Activated CD4-positive, alpha-beta T cell treated with anti-CD3 and anti-CD28 coated beads for 36 hours (primary cell): Measurements from ENCODE around the gene NFATC1. TPM values are rescaled to one million over a fixed set of nuclear protein-coding genes. Genes with fewer than 3 reads are reported as not detected.

Experiments
- ATAC-seq: fragments of 200-7000 bp; cut with Tn5 transposase; one replicate; pipeline ENCODE4 v1.10.0; 2021; ENCODE audit warnings: mild to moderate bottlenecking, moderate library complexity
- CTCF ChIA-PET: fragments of 350-600 bp; sonication (Branson Sonifier 250); formaldehyde crosslinking; loops from one replicate; lab custom pipeline; 2021; ENCODE audit warnings: antibody characterized with exemption; lab: Charles Lee
- POLR2A ChIA-PET: fragments of 350-600 bp; sonication (Branson Sonifier 250); formaldehyde crosslinking; loops from one replicate; lab custom pipeline; 2021; ENCODE audit warnings: antibody characterized with exemption, inconsistent platforms; lab: Charles Lee
- DNase-seq: peaks from one replicate; pipeline ENCODE4 v3.0.0-alpha.2; 2020
- H3K27ac Mint-ChIP-seq: one replicate; pipeline ENCODE4 v1.8.0; 2021; ENCODE audit warnings: mixed read lengths
- H3K27me3 Mint-ChIP-seq: one replicate; pipeline ENCODE4 v1.8.0; 2021; ENCODE audit warnings: mixed read lengths
- H3K36me3 Mint-ChIP-seq: one replicate; pipeline ENCODE4 v1.8.0; 2021; ENCODE audit warnings: low read depth, mixed read lengths
- H3K4me1 Mint-ChIP-seq: one replicate; pipeline ENCODE4 v1.8.0; 2021; ENCODE audit warnings: mixed read lengths
- H3K4me3 Mint-ChIP-seq: one replicate; pipeline ENCODE4 v1.8.0; 2021; ENCODE audit warnings: mild to moderate bottlenecking, moderate library complexity, mixed read lengths
- H3K9me3 Mint-ChIP-seq: one replicate; pipeline ENCODE4 v1.8.0; 2021; ENCODE audit warnings: low read depth, mixed read lengths
- intact Hi-C, 2 experiments: fragments of 100-400 bp; cut with DNase I in 1 of 2; cut with micrococcal nuclease in 1 of 2; formaldehyde crosslinking; loops; one replicate each; pipeline versions ENCODE4 v1.14.2 to v1.15.1; 2022 to 2024; cut with DNase I, micrococcal nuclease
- total RNA-seq, 2 experiments: library from RNA; stranded (reverse); gene quantifications; one replicate each; pipeline ENCODE4 v1.2.3, GENCODE V29; 2021

Gene NFATC1
- total RNA-seq, 2 experiments from 2014 or later = 96.0 to 104 TPM

DNA sequence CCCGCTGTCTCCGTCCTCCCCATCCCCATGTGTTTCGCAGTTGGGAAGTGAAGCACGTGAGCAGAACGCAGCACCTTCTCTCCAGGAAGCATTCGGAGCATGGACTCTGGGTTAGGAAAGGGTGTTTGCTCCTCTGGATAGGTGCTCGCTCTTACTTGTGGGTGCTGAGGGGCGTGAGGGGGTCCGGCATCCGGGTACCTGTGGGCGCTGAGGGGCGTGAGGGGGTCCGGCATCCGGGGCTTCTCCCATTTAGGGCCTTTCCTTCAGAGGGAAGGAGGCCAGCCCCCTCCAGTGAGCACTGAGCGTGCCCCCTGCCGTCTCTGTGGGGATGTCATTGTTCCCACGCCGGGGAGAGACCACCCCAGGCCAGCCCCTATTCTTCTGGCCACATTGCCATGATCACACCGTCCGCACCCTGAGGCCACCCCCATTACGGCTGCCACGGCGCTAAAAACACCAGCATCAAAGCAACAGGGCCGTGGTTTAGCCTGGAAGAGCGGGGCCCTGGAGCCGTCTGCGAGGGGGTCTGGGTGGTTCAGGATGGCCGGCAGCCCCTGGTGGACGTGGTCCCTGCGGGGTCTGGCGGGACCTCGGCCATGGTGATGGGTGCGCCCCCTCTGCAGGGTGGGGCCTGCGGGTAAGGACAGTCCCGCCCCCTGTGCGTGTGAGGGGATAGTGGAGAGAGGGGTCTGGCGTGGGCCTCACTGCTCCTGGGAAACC lies 41.0 kb downstream of the NFATC1 start:
- no peak overlapping the region for H3K4me3 Mint-ChIP-seq
- ATAC-seq (no peak), DNase-seq (no peak)
- peaks cover 72% of the 10 kb centered on the region for H3K36me3 Mint-ChIP-seq
- no peak overlapping the region for H3K27ac Mint-ChIP-seq
- intact Hi-C loops = no loop called here
- H3K27me3 Mint-ChIP-seq = no peaks in the 10 kb centered on the region
- H3K9me3 Mint-ChIP-seq = no peaks in the 10 kb centered on the region
- H3K4me1 Mint-ChIP-seq = peaks cover 62% of the 10 kb centered on the region
- ChIA-PET POLR2A (interaction anchor here (1.0 to 1.3 kb wide), 4 partner anchors 32 to 245 kb away, joined by 3 to 10 read pairs (median 4); no protein-coding TSS in a partner anchor), CTCF (interaction anchor here (0.6 to 1.6 kb wide), 5 partner anchors 23 to 87 kb away, joined by 3 to 7 read pairs (median 5); no protein-coding TSS in a partner anchor)

GRCh38 chr18:79438089-79438897 lies 42.6 kb downstream of the NFATC1 start:
- H3K36me3 Mint-ChIP-seq = peaks cover 72% of the 10 kb centered on the region
- H3K9me3 Mint-ChIP-seq = no peaks in the 10 kb centered on the region
- H3K4me3 Mint-ChIP-seq = no peak overlapping the region
- intact Hi-C loops = loop anchor here in 1 of 2 experiments (2.0 kb wide), 2 partner anchors 33 to 87 kb away; no protein-coding TSS in a partner anchor
- ChIA-PET POLR2A (interaction anchor here (0.7 kb wide), 1 partner anchor 86 kb away, joined by 3 read pairs; no protein-coding TSS in a partner anchor), CTCF (interaction anchor here (1.2 to 1.9 kb wide), 2 partner anchors 33 to 91 kb away, joined by 3 to 5 read pairs; no protein-coding TSS in a partner anchor)
- H3K4me1 Mint-ChIP-seq = peaks cover 64% of the 10 kb centered on the region
- no peaks in the 10 kb centered on the region for H3K27me3 Mint-ChIP-seq
- H3K27ac Mint-ChIP-seq = no peak overlapping the region
- ATAC-seq (no peak), DNase-seq (no peak)

- peaks cover 66% of the 10 kb centered on the region for H3K36me3 Mint-ChIP-seq
Measured at GRCh38 chr18:79438898-79439627, 43.3 kb downstream of the NFATC1 start.

GRCh38 chr18:79439628-79440023 lies 43.9 kb downstream of the NFATC1 start:
- ATAC-seq (no peak), DNase-seq (no peak)
- CTCF ChIA-PET = interaction anchor here (1.1 to 1.9 kb wide), 3 partner anchors 59 to 90 kb away, joined by 3 to 5 read pairs (median 4); no protein-coding TSS in a partner anchor
- Mint-ChIP-seq H3K27ac (no peak overlapping the region), H3K9me3 (no peaks in the 10 kb centered on the region), H3K36me3 (peaks cover 62% of the 10 kb centered on the region), H3K27me3 (no peaks in the 10 kb centered on the region), H3K4me3 (no peak overlapping the region), H3K4me1 (peaks cover 59% of the 10 kb centered on the region)
- POLR2A ChIA-PET = no interaction called here
- intact Hi-C loops = loop anchor here in 1 of 2 experiments (2.0 kb wide), 2 partner anchors 35 to 85 kb away; no protein-coding TSS in a partner anchor

More at GRCh38 chr18:79438898-79439627, 43.3 kb downstream of the NFATC1 start:
- Mint-ChIP-seq H3K4me3 (no peak overlapping the region), H3K9me3 (no peaks in the 10 kb centered on the region), H3K4me1 (peaks cover 64% of the 10 kb centered on the region), H3K27ac (peak overlapping the region; percentile 65), H3K27me3 (no peaks in the 10 kb centered on the region)
- ATAC-seq (no peak), DNase-seq (peak; percentile 61)
- ChIA-PET CTCF (interaction anchor here (1.1 to 1.9 kb wide), 4 partner anchors 34 to 90 kb away, joined by 3 to 5 read pairs (median 4); no protein-coding TSS in a partner anchor), POLR2A (interaction anchor here (0.7 kb wide), 1 partner anchor 86 kb away, joined by 3 read pairs; no protein-coding TSS in a partner anchor)
- intact Hi-C loops = loop anchor here in 1 of 2 experiments (2.0 kb wide), 2 partner anchors 34 to 86 kb away; no protein-coding TSS in a partner anchor

GRCh38 chr18:79440316-79441110 lies 44.8 kb downstream of the NFATC1 start:
- ChIA-PET POLR2A (no interaction called here), CTCF (interaction anchor here (1.4 kb wide), 1 partner anchor 60 kb away, joined by 4 read pairs; no protein-coding TSS in a partner anchor)
- ATAC-seq (peak; percentile 9), DNase-seq (no peak)
- H3K9me3 Mint-ChIP-seq = no peaks in the 10 kb centered on the region
- H3K4me3 Mint-ChIP-seq = no peak overlapping the region
- H3K4me1 Mint-ChIP-seq = peaks cover 55% of the 10 kb centered on the region
- intact Hi-C loops = no loop called here
- H3K36me3 Mint-ChIP-seq = peaks cover 59% of the 10 kb centered on the region
- H3K27me3 Mint-ChIP-seq = no peaks in the 10 kb centered on the region
- H3K27ac Mint-ChIP-seq = no peak overlapping the region

DNA sequence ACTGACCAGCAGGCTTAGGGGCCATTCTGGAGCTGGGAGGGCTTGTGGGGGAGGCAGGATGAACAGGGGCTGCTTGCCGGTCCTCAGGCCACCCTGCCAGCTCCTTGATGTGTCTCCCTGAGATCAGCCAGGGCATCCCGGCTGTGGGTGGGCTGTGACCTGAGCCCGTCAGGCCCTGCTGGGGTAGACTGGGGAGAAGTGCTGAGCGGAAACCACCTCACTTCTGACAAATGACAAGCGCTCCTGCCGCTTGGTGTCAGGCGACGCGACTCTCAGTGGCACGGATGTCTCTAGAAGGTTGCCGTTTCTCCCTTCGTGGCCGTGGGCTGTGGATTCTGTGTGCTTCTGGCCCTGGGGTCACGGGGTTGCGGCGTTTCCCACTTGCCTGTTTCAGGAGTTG lies 45.7 kb downstream of the NFATC1 start:
- Mint-ChIP-seq H3K36me3 (peaks cover 57% of the 10 kb centered on the region), H3K27me3 (no peaks in the 10 kb centered on the region), H3K4me3 (no peak overlapping the region), H3K27ac (no peak overlapping the region), H3K4me1 (peaks cover 52% of the 10 kb centered on the region), H3K9me3 (no peaks in the 10 kb centered on the region)
- ChIA-PET POLR2A (no interaction called here), CTCF (interaction anchor here (0.6 kb wide), 1 partner anchor 85 kb away, joined by 3 read pairs; no protein-coding TSS in a partner anchor)
- no peak for ATAC-seq
- DNase-seq = no peak
- intact Hi-C loops = no loop called here

DNA sequence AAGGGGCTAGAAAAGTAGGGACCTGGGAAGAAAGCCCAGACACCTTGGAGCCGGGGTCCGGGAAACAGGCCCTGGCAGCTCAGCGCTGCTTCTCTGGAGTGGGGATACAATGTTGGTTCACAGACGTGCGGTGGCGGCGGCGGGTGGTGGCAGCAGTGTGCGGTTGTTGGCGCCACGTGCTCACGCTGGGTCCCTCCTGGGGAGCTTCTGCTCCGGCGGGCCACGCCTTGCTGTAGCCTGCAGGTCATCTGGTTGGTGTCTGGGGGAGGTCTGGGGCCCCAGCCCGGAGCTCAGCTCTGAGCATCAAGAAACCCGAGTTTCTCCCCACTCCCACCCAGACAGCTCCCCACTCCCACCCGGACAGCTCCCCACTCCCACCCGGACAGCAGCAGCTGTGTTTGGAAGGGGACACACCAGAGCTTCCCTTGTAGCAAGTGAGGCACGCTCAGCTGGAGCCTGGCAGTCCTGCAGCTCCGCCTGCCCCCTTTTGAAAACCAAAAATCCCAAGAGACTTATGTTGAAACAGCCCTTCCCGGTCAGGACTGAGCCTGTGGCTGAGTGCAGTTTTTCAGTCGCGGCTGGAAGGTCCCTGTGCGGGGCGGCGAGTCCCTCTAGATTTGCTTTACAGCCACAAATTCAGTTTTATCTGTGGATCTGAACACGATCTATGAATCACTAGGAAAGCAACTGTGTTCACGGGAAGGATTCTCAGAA lies 46.9 kb downstream of the NFATC1 start:
- peaks cover 49% of the 10 kb centered on the region for H3K4me1 Mint-ChIP-seq
- peaks cover 60% of the 10 kb centered on the region for H3K36me3 Mint-ChIP-seq
- H3K4me3 Mint-ChIP-seq = no peak overlapping the region
- H3K27me3 Mint-ChIP-seq = no peaks in the 10 kb centered on the region
- ChIA-PET CTCF (no interaction called here), POLR2A (no interaction called here)
- DNase-seq (no peak), ATAC-seq (no peak)
- H3K9me3 Mint-ChIP-seq = no peaks in the 10 kb centered on the region
- H3K27ac Mint-ChIP-seq = peak overlapping the region; percentile 25
- intact Hi-C loops = no loop called here

GRCh38 chr18:79445221-79445620 lies 49.5 kb downstream of the NFATC1 start:
- intact Hi-C loops = no loop called here
- Mint-ChIP-seq H3K4me3 (no peak overlapping the region), H3K27ac (peak overlapping the region; percentile 42), H3K9me3 (no peaks in the 10 kb centered on the region), H3K27me3 (no peaks in the 10 kb centered on the region), H3K36me3 (peaks cover 49% of the 10 kb centered on the region), H3K4me1 (peaks cover 27% of the 10 kb centered on the region)
- CTCF ChIA-PET = interaction anchor here (0.6 kb wide), 1 partner anchor 65 kb away, joined by 3 read pairs; no protein-coding TSS in a partner anchor
- ATAC-seq = no peak
- DNase-seq = no peak
- POLR2A ChIA-PET = interaction anchor here (0.5 kb wide), 1 partner anchor 506 kb away, joined by 3 read pairs; the partner anchor contains the start of gene SLC66A2

GRCh38 chr18:79445696-79446561 lies 50.2 kb downstream of the NFATC1 start:
- H3K9me3 Mint-ChIP-seq = no peaks in the 10 kb centered on the region
- ATAC-seq (no peak), DNase-seq (no peak)
- peaks cover 47% of the 10 kb centered on the region for H3K36me3 Mint-ChIP-seq
- CTCF ChIA-PET = interaction anchor here (0.6 kb wide), 1 partner anchor 66 kb away, joined by 3 read pairs; no protein-coding TSS in a partner anchor
- H3K4me1 Mint-ChIP-seq = peaks cover 27% of the 10 kb centered on the region
- intact Hi-C loops = no loop called here
- H3K4me3 Mint-ChIP-seq = no peak overlapping the region
- POLR2A ChIA-PET = interaction anchor here (0.5 kb wide), 1 partner anchor 506 kb away, joined by 3 read pairs; the partner anchor contains the start of gene SLC66A2
- H3K27ac Mint-ChIP-seq = no peak overlapping the region
- no peaks in the 10 kb centered on the region for H3K27me3 Mint-ChIP-seq
